Esophagus muscularis mucosa (tissue), 3 donors: ENCODE data around the gene ELOVL2.

Experiments used
- CTCF ChIP-seq, 3 experiments: fragments of 200-600 bp in 2 of 3; fragments of 450-650 bp in 1 of 3; sonication (generic) in 2 of 3; IDR thresholded peaks; one replicate each; pipeline ENCODE4 v1.5.1; 2017 to 2019; ENCODE audit warnings: antibody characterized with exemption in 3 of 3, mild to moderate bottlenecking in 2 of 3, moderate library complexity in 1 of 3
- POLR2A ChIP-seq: fragments of 450-650 bp; IDR thresholded peaks from one replicate; pipeline ENCODE4 v1.6.1; 2017; ENCODE audit warnings: antibody characterized with exemption, moderate library complexity, mild to moderate bottlenecking, low read depth
- POLR2AphosphoS5 ChIP-seq, 2 donors: sonication (generic); formaldehyde crosslinking; IDR thresholded peaks; one replicate each; pipeline ENCODE4 v1.6.1; 2017; ENCODE audit warnings: antibody characterized with exemption in 2 of 2

GRCh38 chr6:11089695-11090094, 45.6 kb upstream of the ELOVL2 start:
- TF ChIP-seq POLR2A (no peak), CTCF (IDR thresholded peaks at IDR 0.05) (no peak), POLR2AphosphoS5 (IDR thresholded peaks at IDR 0.05) (no peak)
